ENCODE results near the gene RABL2B. TPM values are rescaled to one million over a fixed set of nuclear protein-coding genes. Genes with fewer than 3 reads are reported as not detected.
"Not testable (repeated sequence)": the region's sequence is repeated elsewhere in the genome, so short reads cannot be mapped to it uniquely, and the experiment has no call there.

Gene RABL2B
- total RNA-seq, 1 experiment from 2014 or later = 22.3 TPM

DNA sequence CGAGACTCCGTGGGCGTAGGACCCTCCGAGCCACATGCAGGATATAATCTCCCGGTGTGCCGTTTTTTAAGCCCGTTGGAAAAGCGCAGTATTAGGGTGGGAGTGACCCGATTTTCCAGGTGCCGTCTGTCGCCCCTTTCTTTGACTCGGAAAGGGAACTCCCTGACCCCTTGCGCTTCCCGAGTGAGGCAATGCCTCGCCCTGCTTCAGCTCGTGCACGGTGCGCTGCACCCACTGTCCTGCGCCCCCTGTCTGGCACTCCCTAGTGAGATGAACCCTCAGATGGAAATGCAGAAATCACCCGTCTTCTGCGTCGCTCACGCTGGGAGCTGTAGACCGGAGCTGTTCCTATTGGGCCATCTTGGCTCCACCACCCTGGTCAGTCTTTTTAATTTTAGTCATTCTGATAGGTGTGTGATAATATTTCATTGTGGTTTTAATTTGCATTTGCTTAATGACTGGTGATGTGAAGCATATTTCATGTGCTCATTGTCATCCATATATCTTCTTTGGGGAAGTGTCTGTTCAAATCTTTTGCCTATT lies 26.4 kb downstream of the RABL2B start:
- H3K36me3 ChIP-seq (ENCODE audit: control insufficient read depth, insufficient read depth, low read length); intact Hi-C loops (cut with micrococcal nuclease; ENCODE audit: unreplicated experiment); BruUV-seq (replicated peaks); H3K4me1 ChIP-seq; H3K9me3 Mint-ChIP-seq (ENCODE audit: unreplicated experiment); H3K27me3 ChIP-seq (replicated peaks; ENCODE audit: control insufficient read depth, insufficient read depth, low read length); H3K4me1 Mint-ChIP-seq (ENCODE audit: low read depth, unreplicated experiment); H3K27me3 Mint-ChIP-seq (ENCODE audit: insufficient read depth, unreplicated experiment); H3K9me3 ChIP-seq; H3K36me3 Mint-ChIP-seq (ENCODE audit: insufficient read depth, unreplicated experiment); POLR2A ChIA-PET: not testable (repeated sequence)
- H3K27ac Mint-ChIP-seq (ENCODE audit: unreplicated experiment) = peak overlapping the region; percentile 33
- CTCF ChIA-PET = interaction anchor here (1.5 kb wide), 1 partner anchor 24 kb away, joined by 4 read pairs; no protein-coding TSS in a partner anchor
- TF ChIP-seq, protein P1, sequence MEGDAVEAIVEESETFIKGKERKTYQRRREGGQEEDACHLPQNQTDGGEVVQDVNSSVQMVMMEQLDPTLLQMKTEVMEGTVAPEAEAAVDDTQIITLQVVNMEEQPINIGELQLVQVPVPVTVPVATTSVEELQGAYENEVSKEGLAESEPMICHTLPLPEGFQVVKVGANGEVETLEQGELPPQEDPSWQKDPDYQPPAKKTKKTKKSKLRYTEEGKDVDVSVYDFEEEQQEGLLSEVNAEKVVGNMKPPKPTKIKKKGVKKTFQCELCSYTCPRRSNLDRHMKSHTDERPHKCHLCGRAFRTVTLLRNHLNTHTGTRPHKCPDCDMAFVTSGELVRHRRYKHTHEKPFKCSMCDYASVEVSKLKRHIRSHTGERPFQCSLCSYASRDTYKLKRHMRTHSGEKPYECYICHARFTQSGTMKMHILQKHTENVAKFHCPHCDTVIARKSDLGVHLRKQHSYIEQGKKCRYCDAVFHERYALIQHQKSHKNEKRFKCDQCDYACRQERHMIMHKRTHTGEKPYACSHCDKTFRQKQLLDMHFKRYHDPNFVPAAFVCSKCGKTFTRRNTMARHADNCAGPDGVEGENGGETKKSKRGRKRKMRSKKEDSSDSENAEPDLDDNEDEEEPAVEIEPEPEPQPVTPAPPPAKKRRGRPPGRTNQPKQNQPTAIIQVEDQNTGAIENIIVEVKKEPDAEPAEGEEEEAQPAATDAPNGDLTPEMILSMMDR (IDR thresholded peaks at IDR 0.05; ENCODE audit: insufficient read depth in 1 of 2, low read depth in 1 of 2, low read length in 1 of 2, severe bottlenecking in 1 of 2, unreplicated experiment in 1 of 2) = peak; percentile 23 to 40
- DNase-seq = peak; percentile 73 to 75
- peak overlapping the region; percentile 45 for H3K4me3 ChIP-seq (ENCODE audit: low read depth, low read length)
- peak overlapping the region; percentile 90 for H3K4me3 Mint-ChIP-seq (ENCODE audit: unreplicated experiment)

DNA sequence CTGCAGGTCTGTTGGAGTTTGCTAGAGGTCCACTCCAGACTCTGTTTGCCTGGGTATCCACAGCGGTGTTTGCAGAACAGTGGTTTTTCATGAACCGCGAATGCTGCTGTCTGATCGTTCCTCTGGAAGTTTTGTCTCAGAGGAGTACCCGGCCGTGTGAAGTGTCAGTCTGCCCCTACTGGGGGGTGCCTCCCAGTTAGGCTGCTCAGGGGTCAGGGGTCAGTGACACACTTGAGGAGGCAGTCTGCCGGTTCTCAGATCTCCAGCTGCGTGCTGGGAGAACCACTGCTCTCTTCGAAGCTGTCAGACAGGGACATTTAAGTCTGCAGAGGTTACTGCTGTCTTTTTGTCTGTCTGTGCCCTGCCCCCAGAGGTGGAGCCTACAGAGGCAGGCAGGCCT lies 27.0 kb downstream of the RABL2B start:
- H3K27me3 ChIP-seq (replicated peaks; ENCODE audit: control insufficient read depth, insufficient read depth, low read length); H3K36me3 ChIP-seq (ENCODE audit: control insufficient read depth, insufficient read depth, low read length); BruUV-seq (replicated peaks); intact Hi-C loops (cut with micrococcal nuclease; ENCODE audit: unreplicated experiment); H3K36me3 Mint-ChIP-seq (ENCODE audit: insufficient read depth, unreplicated experiment); H3K27me3 Mint-ChIP-seq (ENCODE audit: insufficient read depth, unreplicated experiment); H3K9me3 Mint-ChIP-seq (ENCODE audit: unreplicated experiment); H3K4me1 ChIP-seq; H3K4me3 ChIP-seq (ENCODE audit: low read depth, low read length); H3K9me3 ChIP-seq; H3K4me1 Mint-ChIP-seq (ENCODE audit: low read depth, unreplicated experiment); DNase-seq; POLR2A ChIA-PET: not testable (repeated sequence)
- CTCF ChIA-PET = interaction anchor here (1.5 kb wide), 1 partner anchor 24 kb away, joined by 4 read pairs; no protein-coding TSS in a partner anchor
- H3K4me3 Mint-ChIP-seq (ENCODE audit: unreplicated experiment) = peak overlapping the region; percentile 90
- peak overlapping the region; percentile 33 for H3K27ac Mint-ChIP-seq (ENCODE audit: unreplicated experiment)

DNA sequence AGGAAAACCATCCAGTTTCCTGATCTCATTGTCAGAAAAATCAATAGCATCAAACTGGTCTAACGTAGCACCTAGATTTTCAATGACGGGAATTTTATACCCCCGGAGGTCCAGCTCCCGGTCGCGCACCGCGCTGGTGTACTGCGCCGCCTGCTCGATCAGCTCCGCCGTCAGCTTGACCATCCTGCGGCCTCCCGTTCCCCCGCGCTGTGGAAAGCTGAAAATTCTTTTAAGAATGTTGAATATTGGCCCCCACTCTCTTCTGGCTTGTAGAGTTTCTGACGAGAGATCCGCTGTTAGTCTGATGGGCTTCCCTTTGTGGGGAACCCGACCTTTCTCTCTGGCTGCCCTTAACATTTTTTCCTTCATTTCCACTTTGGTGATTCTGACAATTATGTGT lies 28.2 kb downstream of the RABL2B start:
- H3K4me1 ChIP-seq; CTCF ChIA-PET; DNase-seq; intact Hi-C loops (cut with micrococcal nuclease; ENCODE audit: unreplicated experiment); H3K4me3 ChIP-seq (ENCODE audit: low read depth, low read length); H3K4me1 Mint-ChIP-seq (ENCODE audit: low read depth, unreplicated experiment); H3K36me3 ChIP-seq (ENCODE audit: control insufficient read depth, insufficient read depth, low read length); POLR2A ChIA-PET; H3K27me3 ChIP-seq (replicated peaks; ENCODE audit: control insufficient read depth, insufficient read depth, low read length); H3K9me3 Mint-ChIP-seq (ENCODE audit: unreplicated experiment); H3K27me3 Mint-ChIP-seq (ENCODE audit: insufficient read depth, unreplicated experiment); H3K9me3 ChIP-seq; H3K27ac Mint-ChIP-seq (ENCODE audit: unreplicated experiment); BruUV-seq (replicated peaks); H3K4me3 Mint-ChIP-seq (ENCODE audit: unreplicated experiment); H3K36me3 Mint-ChIP-seq (ENCODE audit: insufficient read depth, unreplicated experiment): not testable (repeated sequence)

DNA sequence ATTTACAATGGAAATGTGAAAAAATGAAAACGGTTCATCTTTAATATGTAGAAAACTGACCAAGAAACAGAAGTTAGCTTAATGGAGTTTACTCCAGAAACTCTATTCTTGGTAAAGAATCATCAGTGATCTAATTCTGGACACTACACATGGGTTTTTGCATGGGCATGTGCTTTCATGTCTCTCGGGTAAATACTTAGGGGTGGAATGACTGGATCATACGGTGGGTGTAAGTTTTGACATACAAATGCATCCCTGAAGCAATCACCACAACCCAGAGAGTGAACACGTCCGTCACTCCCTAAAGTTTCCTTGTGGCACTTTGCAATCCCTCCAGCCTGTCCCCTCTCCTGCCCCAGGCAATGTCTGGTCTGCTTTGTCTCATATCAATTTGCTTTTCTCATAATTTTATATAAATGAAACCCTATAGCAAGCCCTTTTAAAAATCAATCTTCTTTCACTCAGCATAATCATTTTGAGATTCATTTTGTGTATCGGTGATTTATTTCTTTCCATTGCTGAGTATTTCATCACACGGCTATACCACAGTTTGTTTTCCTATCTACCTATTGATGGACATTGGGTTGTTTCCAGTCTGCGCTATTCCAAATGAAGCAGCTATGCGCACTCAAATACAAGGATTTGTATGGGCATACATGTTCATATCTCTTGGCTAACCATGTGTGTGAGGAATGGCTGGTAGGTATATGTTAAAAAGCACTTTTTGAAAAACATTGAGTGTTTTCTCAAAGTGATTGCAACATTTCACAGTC lies 33.9 kb downstream of the RABL2B start:
- H3K4me3 ChIP-seq (ENCODE audit: low read depth, low read length); H3K9me3 Mint-ChIP-seq (ENCODE audit: unreplicated experiment); H3K27ac Mint-ChIP-seq (ENCODE audit: unreplicated experiment); H3K27me3 ChIP-seq (replicated peaks; ENCODE audit: control insufficient read depth, insufficient read depth, low read length); DNase-seq; H3K36me3 Mint-ChIP-seq (ENCODE audit: insufficient read depth, unreplicated experiment); H3K4me1 Mint-ChIP-seq (ENCODE audit: low read depth, unreplicated experiment); H3K36me3 ChIP-seq (ENCODE audit: control insufficient read depth, insufficient read depth, low read length); H3K27me3 Mint-ChIP-seq (ENCODE audit: insufficient read depth, unreplicated experiment); CTCF ChIA-PET; H3K4me1 ChIP-seq; BruUV-seq (replicated peaks); intact Hi-C loops (cut with micrococcal nuclease; ENCODE audit: unreplicated experiment); H3K4me3 Mint-ChIP-seq (ENCODE audit: unreplicated experiment); POLR2A ChIA-PET; H3K9me3 ChIP-seq: not testable (repeated sequence)

DNA sequence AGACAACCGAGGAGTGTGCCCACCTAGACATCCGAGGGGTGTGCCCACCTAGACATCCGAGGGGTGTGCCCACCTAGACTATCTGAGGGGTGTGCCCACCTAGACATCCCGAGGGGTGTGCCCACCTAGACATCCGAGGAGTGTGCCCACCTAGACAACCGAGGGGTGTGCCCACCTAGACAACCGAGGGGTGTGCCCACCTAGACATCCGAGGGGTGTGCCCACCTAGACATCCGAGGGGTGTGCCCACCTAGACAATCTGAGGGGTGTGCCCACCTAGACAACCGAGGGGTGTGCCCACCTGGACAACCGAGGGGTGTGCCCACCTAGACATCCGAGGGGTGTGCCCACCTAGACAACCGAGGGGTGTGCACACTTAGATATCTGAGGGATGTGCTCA lies 34.8 kb downstream of the RABL2B start:
- H3K27ac Mint-ChIP-seq (ENCODE audit: unreplicated experiment); BruUV-seq (replicated peaks); H3K4me1 Mint-ChIP-seq (ENCODE audit: low read depth, unreplicated experiment); CTCF ChIA-PET; H3K36me3 ChIP-seq (ENCODE audit: control insufficient read depth, insufficient read depth, low read length); intact Hi-C loops (cut with micrococcal nuclease; ENCODE audit: unreplicated experiment); H3K9me3 ChIP-seq; H3K27me3 ChIP-seq (replicated peaks; ENCODE audit: control insufficient read depth, insufficient read depth, low read length); H3K36me3 Mint-ChIP-seq (ENCODE audit: insufficient read depth, unreplicated experiment); H3K9me3 Mint-ChIP-seq (ENCODE audit: unreplicated experiment); H3K4me3 ChIP-seq (ENCODE audit: low read depth, low read length); DNase-seq; H3K4me1 ChIP-seq; POLR2A ChIA-PET; H3K27me3 Mint-ChIP-seq (ENCODE audit: insufficient read depth, unreplicated experiment); H3K4me3 Mint-ChIP-seq (ENCODE audit: unreplicated experiment): not testable (repeated sequence)

DNA sequence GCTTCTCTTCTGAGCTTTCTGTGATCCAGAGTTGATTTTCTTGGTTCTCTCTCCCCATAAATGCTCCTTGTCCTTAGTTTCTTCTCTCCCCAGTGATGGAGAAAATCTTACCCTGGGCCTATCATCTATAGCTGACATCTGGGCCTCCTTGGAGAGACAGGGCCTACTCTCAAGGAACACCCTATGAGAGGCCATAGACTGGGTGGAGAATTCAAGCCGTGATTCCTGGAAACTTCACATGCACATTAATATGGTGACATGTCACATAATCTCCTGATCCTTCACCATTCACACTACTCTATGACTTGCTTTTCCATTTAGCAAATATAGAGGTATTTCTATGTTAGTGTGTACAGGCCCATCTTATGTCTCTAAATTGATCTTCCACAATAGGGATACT lies 35.9 kb downstream of the RABL2B start:
- H3K36me3 Mint-ChIP-seq (ENCODE audit: insufficient read depth, unreplicated experiment); H3K4me3 Mint-ChIP-seq (ENCODE audit: unreplicated experiment); H3K4me1 ChIP-seq; H3K9me3 Mint-ChIP-seq (ENCODE audit: unreplicated experiment); H3K4me3 ChIP-seq (ENCODE audit: low read depth, low read length); H3K27me3 Mint-ChIP-seq (ENCODE audit: insufficient read depth, unreplicated experiment); H3K4me1 Mint-ChIP-seq (ENCODE audit: low read depth, unreplicated experiment); CTCF ChIA-PET; H3K9me3 ChIP-seq; intact Hi-C loops (cut with micrococcal nuclease; ENCODE audit: unreplicated experiment); POLR2A ChIA-PET; H3K36me3 ChIP-seq (ENCODE audit: control insufficient read depth, insufficient read depth, low read length); DNase-seq; BruUV-seq (replicated peaks); H3K27me3 ChIP-seq (replicated peaks; ENCODE audit: control insufficient read depth, insufficient read depth, low read length); H3K27ac Mint-ChIP-seq (ENCODE audit: unreplicated experiment): not testable (repeated sequence)
